Fibroblast of the conjunctiva (primary cell): ENCODE data around the gene CD8A.
"Not testable (repeated sequence)": the region's sequence is repeated elsewhere in the genome, so short reads cannot be mapped to it uniquely, and the experiment has no call there.

Source experiments
- DNase-seq: peaks from one replicate; pipeline ENCODE4 v3.0.0-alpha.2; 2010; ENCODE audit warnings: low read depth

Gene CD8A

GRCh38 chr2:86776532-86776931 is 14.2 kb downstream of the CD8A start:
- DNase-seq, result no peak

GRCh38 chr2:86775338-86775737 is 15.4 kb downstream of the CD8A start:
- no peak for DNase-seq

GRCh38 chr2:86774862-86775261 is 15.9 kb downstream of the CD8A start:
- no peak for DNase-seq

- DNase-seq, result no peak
Observed at GRCh38 chr2:86772611-86773010, 18.1 kb downstream of the CD8A start.

GRCh38 chr2:86770816-86771301 is 19.9 kb downstream of the CD8A start:
- no peak for DNase-seq

- no peak for DNase-seq
Observed at GRCh38 chr2:86769838-86770237, 20.9 kb downstream of the CD8A start.

- DNase-seq, result no peak
Observed at GRCh38 chr2:86768189-86768949, 22.3 kb downstream of the CD8A start.

- DNase-seq, result no peak
Observed at GRCh38 chr2:86765310-86765695, 25.4 kb downstream of the CD8A start.

- peak; percentile 23 for DNase-seq
Observed at GRCh38 chr2:86764661-86765309, 25.9 kb downstream of the CD8A start.

- DNase-seq, result no peak
Observed at GRCh38 chr2:86760371-86760770, 30.3 kb downstream of the CD8A start.

GRCh38 chr2:86758405-86758804 is 32.3 kb downstream of the CD8A start:
- no peak for DNase-seq

GRCh38 chr2:86753606-86754005 is 37.1 kb downstream of the CD8A start:
- no peak for DNase-seq

- DNase-seq, result no peak
Observed at GRCh38 chr2:86752934-86753333, 37.8 kb downstream of the CD8A start.

GRCh38 chr2:86751778-86752177 is 38.9 kb downstream of the CD8A start:
- DNase-seq, result no peak

- no peak for DNase-seq
Observed at GRCh38 chr2:86750240-86750839, 40.4 kb downstream of the CD8A start.

- DNase-seq, result peak; percentile 94
Observed at GRCh38 chr2:86747711-86748639, 42.7 kb downstream of the CD8A start.

GRCh38 chr2:86746939-86747338 is 43.8 kb downstream of the CD8A start:
- DNase-seq, result no peak

- no peak for DNase-seq
Observed at GRCh38 chr2:86744152-86744551, 46.6 kb downstream of the CD8A start.

- not testable (repeated sequence) for DNase-seq
Observed at GRCh38 chr2:86741889-86742498, 48.7 kb downstream of the CD8A start.

GRCh38 chr2:86739889-86740288 is 50.8 kb downstream of the CD8A start:
- DNase-seq, result not testable (repeated sequence)

GRCh38 chr2:86739485-86739884 is 51.2 kb downstream of the CD8A start:
- DNase-seq, result not testable (repeated sequence)

GRCh38 chr2:86734896-86735295 is 55.8 kb downstream of the CD8A start:
- not testable (repeated sequence) for DNase-seq
